ENCODE measurements around the gene STAT3. TPM values are rescaled to one million over a fixed set of nuclear protein-coding genes. Genes with fewer than 3 reads are reported as not detected.

STAT3 gene
- total RNA-seq, 8 experiments from 2014 or later, result 31.4 to 386 (median 106) TPM

DNA sequence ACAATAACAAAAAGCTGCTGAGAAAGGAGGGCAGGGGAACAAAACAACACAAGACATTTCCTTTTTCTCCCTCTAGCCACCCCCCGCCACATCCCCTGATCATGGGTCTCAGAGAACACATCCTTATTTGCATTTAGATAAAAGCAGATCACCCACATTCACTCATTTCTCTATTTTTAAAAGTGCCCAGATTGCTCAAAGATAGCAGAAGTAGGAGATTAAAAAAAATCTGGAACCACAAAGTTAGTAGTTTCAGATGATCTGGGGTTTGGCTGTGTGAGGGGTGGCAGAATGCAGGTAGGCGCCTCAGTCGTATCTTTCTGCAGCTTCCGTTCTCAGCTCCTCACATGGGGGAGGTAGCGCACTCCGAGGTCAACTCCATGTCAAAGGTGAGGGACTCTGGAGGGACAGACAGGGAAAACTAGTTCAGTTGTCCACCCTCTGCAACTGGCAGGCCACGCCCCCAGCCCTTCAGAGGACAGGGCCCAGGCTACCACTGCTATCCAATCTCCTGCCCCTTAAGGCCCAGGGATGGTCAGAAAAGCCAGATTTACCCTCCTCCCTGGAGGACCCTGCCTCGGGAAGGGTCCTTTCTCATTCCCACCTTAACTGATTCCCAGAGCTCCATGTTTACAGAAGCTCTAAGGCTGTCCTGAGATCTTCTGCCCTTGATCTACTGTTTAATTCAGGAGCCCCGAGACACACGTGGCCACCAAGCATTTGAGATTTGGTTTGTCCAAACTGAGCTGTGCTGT is 72.7 kb downstream of the STAT3 start:
- no peak for ATAC-seq (replicated peaks in 6 of 8)
- in situ Hi-C loops (cut with MboI; ENCODE audit: low pct_unique_long_range_greater_than_20kb in 2 of 9, low sequenced_read_pairs in 9 of 9, unreplicated experiment in 9 of 9), result loop anchor here in 1 of 9 experiments (25.0 kb wide), 1 partner anchor 97 kb away; the partner anchor contains the start of gene CAVIN1
- Histone ChIP-seq H3K4me3 (no peak overlapping the region), H3K4me1 (replicated peaks in 1 of 2) (peaks cover 23% of the 10 kb centered on the region in 2 donors), H3K27ac (no peak overlapping the region)
- 81 to 100% (median 89%) methylated on average over 1 to 10 of the region's 10 CpGs; no CpG with 5 or more reads in 1 of the 10 experiments for WGBS, 10 experiments

GRCh38 chr17:42313773-42314566 is 74.3 kb downstream of the STAT3 start:
- in situ Hi-C loops (cut with MboI; ENCODE audit: low pct_unique_long_range_greater_than_20kb in 2 of 9, low sequenced_read_pairs in 9 of 9, unreplicated experiment in 9 of 9), result loop anchor here in 1 of 9 experiments (25.0 kb wide), 1 partner anchor 98 kb away; the partner anchor contains the start of gene CAVIN1
- no peak for ATAC-seq (replicated peaks in 6 of 8)
- 67 to 100% (median 78%) methylated on average over 1 to 7 of the region's 14 CpGs; no CpG with 5 or more reads in 5 of the 10 experiments for WGBS, 10 experiments
- Histone ChIP-seq H3K27ac (peak overlapping the region in 1 of 2 donors; percentile 13), H3K4me3 (no peak overlapping the region), H3K4me1 (replicated peaks in 1 of 2) (peaks cover 30% of the 10 kb centered on the region in 2 donors)

GRCh38 chr17:42313389-42313772 is 74.9 kb downstream of the STAT3 start:
- no peak for ATAC-seq (replicated peaks in 6 of 8)
- Histone ChIP-seq H3K4me3 (no peak overlapping the region), H3K4me1 (replicated peaks in 1 of 2) (peaks cover 30% of the 10 kb centered on the region in 2 donors), H3K27ac (peak overlapping the region in 1 of 2 donors; percentile 13)
- in situ Hi-C loops (cut with MboI; ENCODE audit: low pct_unique_long_range_greater_than_20kb in 2 of 9, low sequenced_read_pairs in 9 of 9, unreplicated experiment in 9 of 9), result loop anchor here in 1 of 9 experiments (25.0 kb wide), 1 partner anchor 99 kb away; the partner anchor contains the start of gene CAVIN1
- 93 to 100% (median 98%) methylated on average over 1 to 3 of the region's 4 CpGs; no CpG with 5 or more reads in 6 of the 10 experiments for WGBS, 10 experiments

- no peak overlapping the region for H3K4me3 ChIP-seq
- 0 to 70% (median 5%) methylated on average over 2 to 9 of the region's 54 CpGs; no CpG with 5 or more reads in 4 of the 10 experiments for WGBS, 10 experiments
- in situ Hi-C loops (cut with MboI; ENCODE audit: low pct_unique_long_range_greater_than_20kb in 2 of 9, low sequenced_read_pairs in 9 of 9, unreplicated experiment in 9 of 9), result loop anchor here in 1 of 9 experiments (25.0 kb wide), 1 partner anchor 100 kb away; the partner anchor contains the start of gene CAVIN1
- ATAC-seq (replicated peaks in 6 of 8), result peak; percentile 54 to 91 (median 86)
- H3K4me1 ChIP-seq (replicated peaks in 1 of 2), result peaks cover 30% of the 10 kb centered on the region in 2 donors
- H3K27ac ChIP-seq, result peak overlapping the region; percentile 51 to 80
Observed at GRCh38 chr17:42312285-42313130, 75.7 kb downstream of the STAT3 start.

DNA sequence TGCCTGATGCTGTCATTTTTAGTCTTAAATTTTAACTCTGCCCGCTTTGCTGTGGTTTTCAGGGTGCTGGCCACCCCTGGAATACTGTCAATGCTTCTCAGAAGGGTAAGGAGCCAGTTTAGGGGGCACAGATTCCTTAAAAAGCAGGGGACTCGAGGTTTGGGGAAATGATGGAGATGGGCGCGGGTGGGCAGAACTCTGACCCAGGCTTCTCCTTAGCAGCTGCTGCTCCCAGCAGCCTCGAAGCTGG is 76.3 kb downstream of the STAT3 start:
- Histone ChIP-seq H3K4me3 (no peak overlapping the region), H3K27ac (peak overlapping the region; percentile 38 to 80), H3K4me1 (replicated peaks in 1 of 2) (peaks cover 30% of the 10 kb centered on the region in 2 donors)
- WGBS, 10 experiments, result 17 to 100% (median 44%) methylated on average over 1 to 4 of the region's 5 CpGs; no CpG with 5 or more reads in 1 of the 10 experiments
- ATAC-seq (replicated peaks in 6 of 8), result no peak
- in situ Hi-C loops (cut with MboI; ENCODE audit: low pct_unique_long_range_greater_than_20kb in 2 of 9, low sequenced_read_pairs in 9 of 9, unreplicated experiment in 9 of 9), result loop anchor here in 1 of 9 experiments (25.0 kb wide), 1 partner anchor 100 kb away; the partner anchor contains the start of gene CAVIN1

GRCh38 chr17:42311240-42312034 is 76.8 kb downstream of the STAT3 start:
- peak overlapping the region; percentile 38 to 80 for H3K27ac ChIP-seq
- ATAC-seq (replicated peaks in 6 of 8), result peak; percentile 19 to 84 (median 64)
- H3K4me3 ChIP-seq, result no peak overlapping the region
- H3K4me1 ChIP-seq (replicated peaks in 1 of 2), result peaks cover 30% of the 10 kb centered on the region in 2 donors
- in situ Hi-C loops (cut with MboI; ENCODE audit: low pct_unique_long_range_greater_than_20kb in 2 of 9, low sequenced_read_pairs in 9 of 9, unreplicated experiment in 9 of 9), result loop anchor here in 1 of 9 experiments (25.0 kb wide), 1 partner anchor 101 kb away; the partner anchor contains the start of gene CAVIN1
- 14 to 100% (median 50%) methylated on average over 1 to 9 of the region's 19 CpGs; no CpG with 5 or more reads in 1 of the 10 experiments for WGBS, 10 experiments

- WGBS, 10 experiments, result 53 to 74% (median 67%) methylated on average over 1 to 6 of the region's 9 CpGs; no CpG with 5 or more reads in 2 of the 10 experiments
- in situ Hi-C loops (cut with MboI; ENCODE audit: low pct_unique_long_range_greater_than_20kb in 2 of 9, low sequenced_read_pairs in 9 of 9, unreplicated experiment in 9 of 9), result loop anchor here in 1 of 9 experiments (25.0 kb wide), 1 partner anchor 102 kb away; the partner anchor contains the start of gene CAVIN1
- Histone ChIP-seq H3K4me1 (replicated peaks in 1 of 2) (peaks cover 30% of the 10 kb centered on the region in 2 donors), H3K27ac (peak overlapping the region; percentile 38 to 80), H3K4me3 (no peak overlapping the region)
- no peak for ATAC-seq (replicated peaks in 6 of 8)
Observed at GRCh38 chr17:42310787-42311215, 77.4 kb downstream of the STAT3 start.

GRCh38 chr17:42309986-42310786 is 78.1 kb downstream of the STAT3 start:
- Histone ChIP-seq H3K27ac (peak overlapping the region in 1 of 2 donors; percentile 80), H3K4me3 (no peak overlapping the region), H3K4me1 (replicated peaks in 1 of 2) (peaks cover 30% of the 10 kb centered on the region in 2 donors)
- in situ Hi-C loops (cut with MboI; ENCODE audit: low pct_unique_long_range_greater_than_20kb in 2 of 9, low sequenced_read_pairs in 9 of 9, unreplicated experiment in 9 of 9), result loop anchor here in 1 of 9 experiments (25.0 kb wide), 1 partner anchor 102 kb away; the partner anchor contains the start of gene CAVIN1
- 73 to 92% (median 88%) methylated on average over 1 to 8 of the region's 19 CpGs; no CpG with 5 or more reads in 3 of the 10 experiments for WGBS, 10 experiments
- no peak for ATAC-seq (replicated peaks in 6 of 8)

DNA sequence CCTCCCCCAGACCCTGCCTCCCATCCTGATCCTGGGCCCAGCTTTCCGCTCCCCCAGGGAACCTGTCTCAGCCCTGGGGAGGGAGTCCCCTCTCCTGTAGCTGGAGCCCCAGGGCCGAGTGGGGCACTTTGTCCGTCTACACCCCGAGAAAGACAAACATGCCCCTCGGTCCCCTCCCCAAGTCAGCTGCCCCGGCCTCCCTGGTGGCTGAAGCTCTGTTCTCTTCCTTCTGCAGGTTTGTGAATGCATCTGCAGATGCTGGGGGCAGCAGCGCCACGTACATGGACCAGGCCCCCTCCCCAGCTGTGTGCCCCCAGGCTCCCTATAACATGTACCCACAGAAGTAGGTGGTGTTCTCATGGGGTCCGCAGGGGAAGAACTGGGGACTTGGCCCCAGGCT is 79.1 kb downstream of the STAT3 start:
- in situ Hi-C loops (cut with MboI; ENCODE audit: low pct_unique_long_range_greater_than_20kb in 2 of 9, low sequenced_read_pairs in 9 of 9, unreplicated experiment in 9 of 9), result loop anchor here in 1 of 9 experiments (25.0 kb wide), 1 partner anchor 103 kb away; the partner anchor contains the start of gene CAVIN1
- ATAC-seq (replicated peaks in 6 of 8), result no peak
- H3K4me1 ChIP-seq (replicated peaks in 1 of 2), result peaks cover 30% of the 10 kb centered on the region in 2 donors
- no peak overlapping the region for H3K27ac ChIP-seq
- WGBS, 10 experiments, result no CpG with 5 or more reads among the region's 9 CpGs
- H3K4me3 ChIP-seq, result no peak overlapping the region

DNA sequence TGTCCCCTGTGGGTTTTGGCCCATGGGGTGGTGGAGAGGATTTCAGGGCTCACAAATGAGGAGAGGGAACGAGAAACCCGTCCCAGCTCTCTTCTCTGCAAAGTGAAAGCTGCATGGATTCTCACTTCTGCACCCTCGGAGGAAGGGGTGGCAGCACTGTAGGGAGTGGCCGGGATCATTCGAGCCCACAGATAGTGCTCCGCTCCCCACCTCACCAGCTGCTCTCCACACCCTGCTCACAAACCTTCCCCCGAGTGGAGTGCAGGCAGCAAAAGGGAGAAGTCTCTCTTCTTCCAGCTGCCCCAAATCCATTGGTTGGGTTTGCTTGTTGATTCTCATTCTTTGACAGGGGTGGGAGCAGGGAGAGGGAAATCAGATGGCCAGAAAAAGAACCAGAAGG is 79.8 kb downstream of the STAT3 start:
- peaks cover 30% of the 10 kb centered on the region in 2 donors for H3K4me1 ChIP-seq (replicated peaks in 1 of 2)
- in situ Hi-C loops (cut with MboI; ENCODE audit: low pct_unique_long_range_greater_than_20kb in 2 of 9, low sequenced_read_pairs in 9 of 9, unreplicated experiment in 9 of 9), result loop anchor here in 1 of 9 experiments (25.0 kb wide), 1 partner anchor 104 kb away; the partner anchor contains the start of gene CAVIN1
- WGBS, 10 experiments, result 20 to 100% (median 87%) methylated on average over 1 to 2 of the region's 7 CpGs; no CpG with 5 or more reads in 4 of the 10 experiments
- ATAC-seq (replicated peaks in 6 of 8), result no peak
- no peak overlapping the region for H3K4me3 ChIP-seq
- no peak overlapping the region for H3K27ac ChIP-seq

All from motor neuron (in vitro differentiated cells).